GM13976 (cell line): Measurements from ENCODE around the gene MCM7.
A peak's percentile ranks its signal among the peaks of the same experiment; 100 is the strongest.

Source experiments
- DNase-seq: peaks from one replicate; pipeline ENCODE4 v3.0.0; 2012; ENCODE audit warnings: low spot score
- in situ Hi-C: fragments of 300-500 bp; cut with MboI; formaldehyde crosslinking; loops from one replicate; pipeline ENCODE4 v1.12.0; 2022; ENCODE audit warnings: low sequenced_read_pairs, mixed read lengths, inconsistent platforms; ENCODE audit not compliant: unreplicated experiment
- TF ChIP-seq, protein P1 (sequence below): IDR thresholded peaks from 2 replicates; pipeline ENCODE4 v1.5.1; 2012; ENCODE audit warnings: borderline replicate concordance, mild to moderate bottlenecking; ENCODE audit not compliant: insufficient read depth; ENCODE audit errors: extremely low read depth, missing control alignments, control extremely low read depth

The MCM7 gene

DNA sequence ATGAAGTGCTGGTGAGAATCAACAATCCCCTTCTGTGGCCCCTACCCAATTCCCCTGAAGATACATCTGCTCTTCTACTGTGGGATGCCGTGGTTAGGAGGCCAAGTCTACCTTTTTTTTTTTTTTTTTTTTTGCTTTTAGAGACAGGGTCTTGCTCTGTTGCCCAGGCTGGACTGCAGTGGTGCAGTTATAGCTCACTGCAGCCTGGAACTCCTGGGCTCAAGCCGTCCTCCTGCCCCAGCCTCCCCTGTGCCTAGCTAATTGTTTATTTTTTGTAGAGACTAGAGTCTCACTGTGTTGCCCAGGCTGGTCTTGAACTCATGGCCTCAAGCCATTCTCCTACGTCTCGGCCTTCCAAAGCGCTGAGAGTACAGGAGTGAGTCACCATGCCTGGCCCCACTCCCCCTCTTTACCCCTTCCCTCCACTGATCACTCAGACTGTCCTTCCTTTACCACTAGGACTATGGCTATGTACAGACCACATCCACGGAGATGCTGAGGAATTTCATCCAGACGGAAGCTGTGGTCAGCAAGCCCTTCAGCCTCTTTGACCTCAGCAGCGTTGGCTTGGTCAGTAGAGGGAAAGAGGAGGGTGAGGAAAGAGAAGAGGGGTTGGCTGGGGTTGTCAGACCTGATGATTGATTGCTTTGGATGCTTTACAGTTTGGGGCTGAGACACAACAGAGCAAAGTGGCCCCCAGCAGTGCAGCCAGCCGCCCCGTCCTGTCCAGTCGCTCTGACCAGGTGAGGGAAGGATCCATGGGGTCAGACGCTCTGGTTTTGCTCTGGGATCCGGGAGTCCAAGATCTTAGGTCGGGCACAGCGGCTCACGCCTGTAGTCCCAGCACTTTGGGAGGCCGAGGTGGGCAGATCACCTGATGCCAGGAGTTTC is 2.0 kb upstream of the MCM7 start:
- TF ChIP-seq, protein P1, sequence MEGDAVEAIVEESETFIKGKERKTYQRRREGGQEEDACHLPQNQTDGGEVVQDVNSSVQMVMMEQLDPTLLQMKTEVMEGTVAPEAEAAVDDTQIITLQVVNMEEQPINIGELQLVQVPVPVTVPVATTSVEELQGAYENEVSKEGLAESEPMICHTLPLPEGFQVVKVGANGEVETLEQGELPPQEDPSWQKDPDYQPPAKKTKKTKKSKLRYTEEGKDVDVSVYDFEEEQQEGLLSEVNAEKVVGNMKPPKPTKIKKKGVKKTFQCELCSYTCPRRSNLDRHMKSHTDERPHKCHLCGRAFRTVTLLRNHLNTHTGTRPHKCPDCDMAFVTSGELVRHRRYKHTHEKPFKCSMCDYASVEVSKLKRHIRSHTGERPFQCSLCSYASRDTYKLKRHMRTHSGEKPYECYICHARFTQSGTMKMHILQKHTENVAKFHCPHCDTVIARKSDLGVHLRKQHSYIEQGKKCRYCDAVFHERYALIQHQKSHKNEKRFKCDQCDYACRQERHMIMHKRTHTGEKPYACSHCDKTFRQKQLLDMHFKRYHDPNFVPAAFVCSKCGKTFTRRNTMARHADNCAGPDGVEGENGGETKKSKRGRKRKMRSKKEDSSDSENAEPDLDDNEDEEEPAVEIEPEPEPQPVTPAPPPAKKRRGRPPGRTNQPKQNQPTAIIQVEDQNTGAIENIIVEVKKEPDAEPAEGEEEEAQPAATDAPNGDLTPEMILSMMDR = no peak
- in situ Hi-C loops = no loop called here
- no peak for DNase-seq

DNA sequence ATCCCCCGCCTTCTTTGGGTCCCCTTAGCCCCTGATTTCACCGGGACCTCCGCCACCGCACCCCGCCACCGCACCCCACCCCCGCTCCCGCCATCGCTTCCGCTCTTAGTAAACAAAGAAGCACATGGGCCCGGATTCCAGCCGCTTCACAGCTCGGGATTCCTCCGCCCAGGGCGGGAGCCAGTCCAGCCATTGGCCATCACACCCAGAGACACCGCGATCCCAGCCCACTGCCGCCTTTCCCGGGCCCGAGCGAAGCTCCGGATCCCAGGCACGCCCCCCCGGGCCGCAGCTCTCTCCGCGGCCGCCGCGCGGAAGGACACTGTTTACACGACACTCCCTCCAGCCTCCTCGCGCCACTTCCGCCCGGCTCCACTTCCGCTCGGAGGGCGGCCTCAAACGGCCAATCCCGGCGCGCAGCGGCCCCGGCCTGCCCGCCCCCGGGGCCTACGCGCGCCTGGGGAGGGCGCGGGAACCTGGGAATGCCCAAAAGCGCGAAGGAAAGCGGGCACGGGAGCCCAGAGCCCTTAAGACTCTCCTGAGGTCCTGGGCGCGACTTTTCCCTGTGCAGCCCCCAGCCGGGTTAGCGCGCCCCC is 679 bp downstream of the MCM7 start:
- in situ Hi-C loops = no loop called here
- TF ChIP-seq, protein P1 = no peak
- DNase-seq = peak; percentile 94

DNA sequence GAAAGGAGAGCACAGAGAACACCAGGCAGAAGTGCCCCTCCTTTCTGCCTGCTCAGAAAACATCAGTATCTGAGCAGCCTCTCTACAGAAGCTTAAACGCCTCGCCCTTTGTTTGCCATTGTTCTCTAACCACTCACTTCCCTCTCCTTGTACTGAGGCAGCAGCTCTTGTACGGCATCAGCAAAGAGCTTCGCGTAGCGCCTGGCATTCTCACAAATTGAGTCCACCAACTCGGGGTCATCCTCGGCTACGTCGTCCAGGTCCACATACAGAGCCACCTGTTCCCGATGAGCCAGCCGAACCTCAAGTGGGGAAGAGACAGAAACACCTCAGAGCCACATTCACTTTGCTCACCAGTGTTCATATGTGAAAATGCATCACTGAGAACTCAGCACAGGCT is 1.7 kb downstream of the MCM7 start:
- TF ChIP-seq, protein P1 = no peak
- in situ Hi-C loops = no loop called here
- DNase-seq = no peak

DNA sequence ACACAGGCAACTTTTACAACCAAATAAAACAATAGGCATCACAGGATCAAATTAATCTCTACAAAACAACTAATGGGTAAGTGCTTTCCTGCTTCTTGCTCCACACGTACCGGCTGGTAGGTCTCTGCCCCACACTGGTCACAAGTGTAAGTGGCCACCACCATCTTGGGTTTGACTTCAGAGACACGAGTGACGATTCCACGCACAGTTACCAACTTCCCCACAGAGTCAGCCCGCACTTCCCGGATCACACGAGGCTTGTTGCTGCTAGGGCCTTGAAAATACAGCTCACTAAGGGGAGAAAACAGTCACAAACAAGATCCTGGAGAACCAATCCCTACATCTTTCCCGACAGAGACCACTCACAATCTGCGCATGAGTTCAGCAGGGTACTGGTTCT is 2.3 kb downstream of the MCM7 start:
- in situ Hi-C loops = no loop called here
- TF ChIP-seq, protein P1 = no peak
- no peak for DNase-seq

DNA sequence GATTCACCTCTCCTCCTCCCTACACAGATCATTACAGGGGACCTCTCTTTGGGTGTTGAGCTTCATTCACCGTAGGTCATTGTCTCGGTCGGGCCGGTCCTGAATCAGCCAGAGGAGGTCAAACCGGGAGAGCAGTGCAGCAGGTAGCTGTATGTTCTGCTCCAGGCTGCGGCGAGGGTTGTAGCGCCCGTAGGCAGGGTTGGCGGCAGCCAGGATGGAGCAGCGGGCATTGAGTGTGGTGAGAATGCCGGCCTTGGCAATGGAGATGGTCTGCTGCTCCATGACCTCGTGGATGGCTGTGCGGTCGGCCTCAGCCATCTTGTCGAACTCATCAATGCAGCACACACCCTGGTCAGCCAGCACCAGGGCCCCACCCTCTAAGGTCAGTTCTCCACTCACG is 5.5 kb downstream of the MCM7 start:
- TF ChIP-seq, protein P1 = no peak
- in situ Hi-C loops = no loop called here
- DNase-seq = no peak

DNA sequence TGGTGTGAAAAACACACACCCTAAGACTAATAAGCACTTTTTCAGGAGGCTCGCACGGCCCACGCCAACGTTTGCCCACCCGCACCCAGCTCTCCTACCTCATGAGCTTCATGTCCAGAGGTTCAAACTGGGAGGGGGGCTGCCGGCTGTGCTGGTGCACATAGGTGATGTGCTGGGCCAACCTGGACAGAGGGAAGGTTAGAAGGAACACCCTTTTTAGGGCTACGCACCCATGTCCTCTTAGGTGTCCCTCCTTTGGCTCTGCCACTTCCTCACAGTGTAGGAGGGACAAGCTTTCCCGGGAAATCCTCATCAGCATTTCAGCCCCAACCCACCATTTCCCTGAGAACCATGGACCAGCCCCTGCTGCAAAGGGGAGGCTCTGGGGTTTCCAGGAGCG is 5.9 kb downstream of the MCM7 start:
- TF ChIP-seq, protein P1 = no peak
- in situ Hi-C loops = no loop called here
- no peak for DNase-seq
